COLO829 (cell line): Measurements from ENCODE around the gene TBCCD1.
"Not testable (repeated sequence)": the region's sequence is repeated elsewhere in the genome, so short reads cannot be mapped to it uniquely, and the experiment has no call there.

Source experiments
- DNase-seq: peaks from one replicate; pipeline ENCODE4 v3.0.0; 2012; ENCODE audit warnings: low spot score

Gene TBCCD1

DNA sequence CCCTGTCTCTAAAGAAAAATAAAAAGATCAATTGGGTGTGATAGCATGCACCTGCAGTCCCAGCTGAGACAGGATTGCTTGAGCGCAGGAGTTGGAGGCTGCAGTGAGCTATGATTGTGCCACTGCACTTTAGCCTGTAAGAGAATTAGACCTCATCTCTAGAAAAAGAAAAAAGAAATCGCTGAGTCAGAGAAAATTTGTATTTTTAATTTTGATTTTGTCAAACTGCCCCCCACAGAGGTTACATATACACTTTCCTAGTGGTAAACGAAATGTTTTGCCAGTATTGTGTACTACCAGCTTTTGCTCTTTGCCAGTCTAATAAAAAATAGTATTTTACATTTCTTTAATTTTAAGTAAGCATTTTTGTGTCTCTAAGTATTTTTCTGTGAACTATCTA lies 17.6 kb downstream of the TBCCD1 start:
- no peak for DNase-seq

DNA sequence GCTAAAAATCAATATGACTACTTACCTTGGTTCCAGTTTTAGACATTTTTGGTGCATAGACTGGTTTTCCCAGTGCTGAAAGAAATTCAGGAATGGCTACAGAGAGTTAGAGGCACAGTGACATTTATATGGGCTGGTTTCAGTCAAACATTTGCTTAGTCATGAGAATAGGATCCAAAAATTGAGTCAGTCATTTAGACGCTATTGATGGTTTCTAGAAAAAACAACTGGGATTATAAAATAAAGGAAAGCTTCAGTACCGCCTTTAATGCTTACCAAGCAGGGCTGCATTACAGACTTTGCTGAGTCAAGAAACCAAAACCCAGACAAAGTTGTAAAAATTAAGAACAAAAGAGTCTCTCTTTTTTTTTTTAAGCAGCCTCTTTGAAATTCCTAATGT lies 22.9 kb downstream of the TBCCD1 start, which contains the start of gene CRYGS:
Gene CRYGS, minus strand, starts transcription at position 100 of the 400 bp plus-strand sequence. Its CDS starts 54 bp downstream, at position 46.
- DNase-seq, result peak; percentile 32

DNA sequence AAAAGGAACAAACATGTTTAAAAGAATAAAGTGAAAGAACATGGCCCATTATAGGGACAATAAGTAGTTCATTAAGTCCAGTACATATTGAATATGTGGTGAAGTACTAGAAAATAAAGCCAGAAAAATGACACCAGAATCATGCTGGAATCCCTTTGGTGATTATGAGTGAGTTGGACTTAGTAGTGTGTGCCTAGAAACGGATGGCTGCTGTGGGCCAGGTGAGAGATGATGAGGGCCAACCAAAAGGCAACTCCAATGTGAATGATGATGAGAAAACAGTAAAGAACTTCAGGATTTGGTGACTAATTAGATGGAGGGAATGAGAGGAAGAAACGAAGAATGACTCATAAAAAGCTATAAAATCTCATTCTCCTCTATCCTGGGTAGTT lies 26.3 kb downstream of the TBCCD1 start:
- no peak for DNase-seq

DNA sequence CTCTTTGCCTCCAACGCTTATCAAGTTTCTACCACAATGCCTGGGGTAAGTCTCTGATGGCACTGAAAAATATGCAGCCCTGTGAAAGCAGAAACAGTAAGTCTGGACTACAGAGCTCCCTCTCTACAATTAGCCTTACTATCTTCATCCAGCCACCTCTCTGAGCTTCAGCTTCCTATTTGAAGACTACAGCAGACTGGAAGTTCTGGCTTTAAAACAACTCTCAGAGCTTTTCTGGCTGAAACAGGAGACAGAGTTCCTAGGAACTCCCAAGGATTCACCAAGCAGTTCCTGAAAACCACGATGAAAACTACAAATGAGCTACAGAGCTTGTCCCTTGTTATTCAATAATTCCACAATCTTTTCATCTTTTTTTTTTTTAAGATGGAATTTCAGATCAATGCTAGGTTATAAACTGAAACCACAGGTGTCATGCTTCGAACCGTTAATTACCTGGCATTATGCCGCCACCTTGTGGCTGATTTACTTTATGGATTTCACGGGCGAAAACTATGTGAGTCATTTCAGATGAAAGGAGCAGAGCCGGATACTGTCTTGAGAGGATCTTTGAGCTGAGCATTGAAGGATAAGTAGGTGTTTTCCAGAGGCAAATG lies 26.8 kb downstream of the TBCCD1 start:
- DNase-seq, result peak; percentile 89

DNA sequence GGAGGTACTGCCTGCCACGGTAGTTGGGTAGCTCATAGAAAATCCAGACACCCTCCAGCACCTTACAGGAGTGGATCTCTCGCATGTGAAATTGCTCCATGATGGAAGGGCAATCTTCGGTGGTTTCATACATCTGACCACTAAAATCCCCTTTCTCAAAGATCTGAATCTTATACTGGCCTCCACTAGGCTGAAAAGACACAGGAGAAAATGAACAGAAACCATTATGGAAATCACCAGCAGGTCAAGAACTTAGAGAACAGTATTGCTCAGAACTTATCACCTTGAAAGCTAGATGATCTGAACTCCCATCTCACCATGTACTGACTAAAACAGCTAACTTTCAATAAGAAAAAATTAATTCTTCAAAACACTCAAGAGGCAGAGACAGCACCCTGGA lies 28.4 kb downstream of the TBCCD1 start:
- DNase-seq, result no peak

DNA sequence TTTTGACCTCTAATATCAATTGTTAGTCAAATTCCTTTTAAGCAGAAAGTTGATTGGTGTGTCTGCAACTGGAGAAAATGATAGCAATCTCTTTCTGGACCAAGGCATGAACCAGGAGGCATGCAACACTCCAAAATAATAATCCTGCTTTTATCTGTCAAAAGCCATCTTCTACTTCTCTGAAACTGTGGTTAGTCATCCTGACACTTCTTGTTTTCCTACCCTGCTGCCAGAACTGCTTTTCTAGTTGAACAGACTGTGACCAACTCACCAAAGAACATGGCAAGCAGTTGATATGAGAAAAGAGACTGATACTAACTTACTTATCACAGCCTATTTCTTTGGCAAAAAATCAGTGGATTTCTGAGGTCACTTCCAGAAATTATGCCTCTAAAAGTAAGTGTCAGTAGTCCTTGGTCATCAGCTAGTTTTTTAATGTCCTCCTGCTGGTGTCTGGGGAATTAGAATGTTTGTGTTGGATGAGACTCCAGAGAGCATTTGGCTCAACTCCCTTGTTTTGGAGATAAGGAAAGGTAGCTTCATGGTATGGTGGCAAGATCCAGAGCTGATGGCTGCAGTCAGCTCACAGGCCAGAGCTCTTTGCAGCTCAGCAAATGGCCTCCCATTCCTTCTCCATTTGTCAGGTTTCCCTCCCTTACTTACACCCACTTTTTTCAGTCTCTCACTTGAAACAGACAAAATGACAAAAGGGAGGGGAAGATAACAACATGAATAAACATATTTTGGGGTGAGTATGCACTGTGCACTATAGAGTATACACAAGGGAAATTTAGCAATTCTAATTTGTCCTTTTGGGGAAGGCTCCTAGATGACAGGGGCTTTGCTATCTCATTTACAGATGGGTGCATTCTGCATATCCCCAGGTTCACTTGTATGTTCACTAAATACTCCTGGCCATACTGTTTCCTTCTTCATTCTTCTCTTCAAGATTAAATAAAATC lies 30.0 kb downstream of the TBCCD1 start:
- no peak for DNase-seq

DNA sequence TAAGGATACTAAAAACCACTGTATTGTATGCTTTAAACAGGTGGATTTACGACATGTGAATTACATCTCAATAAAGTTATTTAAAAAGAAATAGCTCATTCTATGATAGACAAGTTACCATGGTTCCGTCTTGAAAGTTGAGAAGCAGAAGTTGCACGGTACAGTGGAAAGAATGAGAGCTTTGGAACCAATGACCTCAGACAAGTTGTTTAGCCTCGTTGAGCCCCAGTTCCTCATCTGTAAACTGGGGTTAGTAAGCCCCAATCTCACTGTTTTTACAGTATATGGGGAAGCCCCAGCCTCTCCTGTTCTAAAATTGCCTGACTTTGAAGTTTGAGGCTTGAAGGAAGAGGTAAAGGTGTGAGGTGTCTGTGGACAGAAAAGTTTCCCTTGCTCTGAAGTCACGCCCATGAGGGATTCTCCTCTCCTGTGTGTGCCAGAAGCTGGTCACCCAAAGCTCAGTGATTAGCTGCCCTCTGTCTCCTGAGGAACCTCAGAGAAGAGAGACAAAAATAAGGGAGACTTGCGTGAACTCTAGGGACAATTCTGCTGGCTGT lies 32.9 kb downstream of the TBCCD1 start:
- no peak for DNase-seq

DNA sequence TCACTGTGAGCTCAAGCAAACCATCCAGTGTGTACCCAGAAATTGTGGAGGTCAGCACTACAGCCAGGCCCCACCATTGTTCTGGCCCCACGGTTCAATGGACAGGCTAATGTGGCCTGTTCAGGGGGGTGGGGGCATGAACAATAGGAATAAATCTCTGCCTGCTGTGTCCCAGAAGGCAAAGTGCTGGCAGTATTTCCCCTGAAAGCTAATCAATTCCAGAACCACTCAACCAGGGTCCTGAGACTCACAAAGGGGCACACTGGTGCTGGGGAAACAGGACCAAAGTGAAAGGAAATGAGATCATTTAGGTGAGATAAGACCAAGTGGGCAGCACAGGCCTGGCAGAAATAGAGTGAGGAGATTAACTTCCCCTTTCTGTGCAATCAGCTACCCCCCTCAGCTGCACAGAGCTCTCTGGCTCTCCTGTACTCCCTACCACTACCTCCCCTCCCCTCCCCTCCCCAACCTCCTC lies 34.5 kb downstream of the TBCCD1 start:
- DNase-seq, result no peak

DNA sequence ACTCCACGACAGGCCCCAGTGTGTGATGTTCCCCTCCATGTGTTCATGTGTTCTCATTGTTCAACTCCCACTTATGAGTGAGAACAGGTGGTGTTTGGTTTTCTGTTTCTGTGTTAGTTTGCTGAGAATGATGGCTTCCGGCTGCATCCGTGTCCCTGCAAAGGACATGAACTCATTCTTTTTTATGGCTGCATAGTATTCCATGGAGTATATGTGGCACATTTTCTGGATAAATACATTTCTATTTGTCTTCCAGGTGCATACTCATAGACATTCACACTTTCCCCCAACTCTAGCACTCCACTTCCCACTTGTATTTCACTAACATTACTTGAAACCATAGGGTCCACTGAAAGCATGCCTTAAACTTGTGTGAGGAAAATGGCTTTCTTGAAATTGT lies 35.4 kb downstream of the TBCCD1 start:
- not testable (repeated sequence) for DNase-seq

DNA sequence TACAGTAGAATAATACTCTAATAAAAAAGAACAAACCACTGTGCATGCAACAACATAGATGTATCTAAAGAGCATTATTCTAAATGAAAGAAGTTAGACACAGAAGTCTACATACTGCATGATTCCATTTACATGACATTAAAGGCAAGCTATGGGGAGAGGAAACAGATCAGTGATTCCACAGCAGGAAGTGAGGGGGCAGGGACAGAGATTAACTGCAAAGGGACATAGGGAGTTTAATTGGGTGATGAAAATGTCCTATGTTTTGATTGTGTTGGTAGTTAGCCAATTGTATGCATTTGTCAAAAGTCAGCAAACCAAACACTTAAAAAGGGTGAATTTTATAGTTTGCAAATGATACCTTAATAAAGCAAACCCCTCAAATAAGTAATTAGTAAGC lies 36.7 kb downstream of the TBCCD1 start:
- no peak for DNase-seq

DNA sequence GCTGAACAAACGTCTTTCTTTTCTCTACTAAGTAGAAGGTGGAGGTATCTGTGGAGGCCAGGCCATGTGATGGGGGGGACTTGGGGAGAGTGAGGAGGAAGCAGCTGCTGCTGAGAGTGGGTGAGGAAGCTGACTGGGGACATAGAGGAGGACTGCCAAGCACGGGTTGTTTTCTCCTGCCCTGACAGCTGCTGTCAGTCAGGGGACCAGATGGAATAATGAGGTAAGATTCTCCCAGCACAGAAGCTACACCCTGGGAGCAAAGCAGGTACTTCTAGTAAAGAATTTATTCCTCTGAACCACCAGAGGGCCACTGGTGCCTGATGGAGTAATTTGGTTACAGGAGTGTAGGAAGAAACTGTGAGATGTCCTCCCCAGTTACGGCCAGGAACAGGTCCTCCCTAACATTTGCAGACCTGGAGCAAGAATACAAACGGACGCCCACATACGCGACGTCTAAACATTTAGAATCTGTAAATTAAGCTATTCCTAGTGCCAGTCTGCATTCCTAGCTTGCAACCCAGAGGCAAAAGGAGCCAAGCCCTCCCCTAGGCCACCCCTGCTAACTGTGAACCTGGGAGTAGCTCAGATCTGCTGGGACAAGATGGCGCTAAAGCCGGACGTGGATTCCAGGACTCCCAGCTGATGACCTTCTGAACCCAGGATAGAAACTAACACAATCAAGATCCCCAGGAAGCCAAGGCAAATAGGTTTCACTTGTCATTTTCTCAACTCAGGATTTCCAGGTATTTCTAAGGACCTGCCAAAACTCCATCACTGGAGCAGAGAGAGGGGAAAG lies 37.7 kb downstream of the TBCCD1 start:
- no peak for DNase-seq

DNA sequence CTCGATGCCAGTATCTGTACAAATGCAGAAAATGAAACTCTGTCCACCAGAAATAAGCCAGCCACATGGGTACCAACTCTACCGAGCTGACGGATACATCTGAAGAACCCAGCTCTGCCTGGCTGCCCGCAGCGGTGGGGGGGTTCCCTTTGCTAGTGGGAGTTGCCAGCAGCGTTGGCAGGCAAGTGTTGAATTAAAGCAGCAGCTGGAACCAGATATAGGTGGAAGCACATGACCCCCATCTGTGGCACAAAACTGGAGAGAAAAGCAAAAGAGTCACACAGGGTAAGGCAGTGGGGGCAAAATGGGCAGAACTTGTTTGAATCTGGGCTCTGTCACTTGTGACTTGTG lies 40.9 kb downstream of the TBCCD1 start:
- DNase-seq, result no peak

DNA sequence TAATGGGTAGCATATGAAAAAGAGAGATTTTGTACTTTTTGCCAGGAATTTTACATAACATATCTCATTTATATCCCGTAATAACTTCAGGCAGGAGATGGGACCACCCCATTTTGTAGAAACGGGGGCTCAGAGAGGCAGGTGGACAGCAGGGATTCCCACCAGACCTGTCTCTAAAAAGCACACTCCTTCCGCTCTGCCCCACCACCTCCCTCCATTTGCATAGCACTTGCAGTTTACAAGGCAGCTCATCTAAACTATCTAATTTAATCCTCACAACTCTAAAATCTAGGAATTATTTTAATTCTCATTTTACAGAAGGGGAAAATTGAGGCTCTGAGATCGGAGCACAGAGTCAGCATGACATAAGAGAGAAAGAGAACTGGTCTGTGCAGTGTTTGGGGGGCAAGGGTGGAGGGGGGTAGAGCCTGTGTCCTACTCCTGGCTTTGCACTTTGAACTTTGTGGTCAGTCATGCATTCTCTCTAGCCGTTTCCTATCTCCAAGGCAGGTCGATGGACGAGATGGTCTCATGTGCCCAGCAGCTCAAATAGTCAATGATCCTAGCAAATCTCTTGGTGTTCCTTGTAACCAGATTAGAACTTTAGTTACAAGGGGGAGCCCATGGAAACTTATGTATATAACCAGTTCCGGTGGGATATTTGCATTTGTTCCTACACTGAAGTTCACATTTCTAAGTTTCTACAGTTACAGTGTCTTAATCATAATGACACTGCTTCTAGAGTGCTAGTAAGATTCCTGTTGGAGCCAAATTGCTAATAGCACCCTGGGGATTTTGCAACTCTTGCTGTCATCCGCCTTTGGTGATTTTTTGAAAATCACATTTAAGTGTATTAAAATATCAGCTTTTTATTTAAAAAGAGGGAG lies 41.5 kb downstream of the TBCCD1 start:
- no peak for DNase-seq

DNA sequence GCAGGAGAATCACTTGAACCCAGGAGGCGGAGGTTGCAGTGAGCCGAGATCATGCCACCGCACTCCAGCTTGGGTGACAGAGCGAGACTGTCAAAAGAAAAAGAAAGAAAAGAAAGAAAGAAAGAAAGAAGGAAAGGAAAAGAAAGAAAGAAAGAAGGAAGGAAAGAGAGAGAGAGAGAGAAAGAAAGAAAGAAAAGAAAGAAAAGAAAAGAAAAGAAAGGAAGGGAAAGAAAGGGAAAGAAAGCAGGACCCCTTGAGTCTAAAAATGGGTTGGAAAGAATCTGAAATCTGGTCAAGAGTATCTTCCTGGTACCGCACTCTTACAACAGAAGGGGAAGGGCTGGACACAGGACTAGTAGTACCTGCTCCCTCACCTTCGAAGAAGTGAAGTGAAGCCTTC lies 42.5 kb downstream of the TBCCD1 start:
- DNase-seq, result no peak

DNA sequence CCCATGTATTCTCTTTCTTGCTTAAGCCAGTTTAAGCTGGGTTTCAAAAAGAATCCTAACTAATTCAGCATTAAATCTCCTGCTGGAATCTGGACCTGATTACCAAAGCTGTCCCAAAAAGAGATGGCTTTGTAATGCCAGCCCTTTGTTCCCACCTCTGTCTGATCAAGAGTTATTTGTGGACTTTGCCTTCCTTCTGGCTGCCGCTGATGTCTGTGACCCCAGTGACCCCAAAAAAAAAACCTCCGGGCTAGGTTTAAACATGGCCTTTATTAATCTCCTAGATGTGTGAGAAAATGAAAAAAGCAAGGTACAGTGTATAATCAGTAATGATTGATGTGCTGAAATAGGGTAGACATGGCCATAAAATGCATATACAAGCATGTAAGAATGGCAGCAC lies 43.7 kb downstream of the TBCCD1 start:
- no peak for DNase-seq

DNA sequence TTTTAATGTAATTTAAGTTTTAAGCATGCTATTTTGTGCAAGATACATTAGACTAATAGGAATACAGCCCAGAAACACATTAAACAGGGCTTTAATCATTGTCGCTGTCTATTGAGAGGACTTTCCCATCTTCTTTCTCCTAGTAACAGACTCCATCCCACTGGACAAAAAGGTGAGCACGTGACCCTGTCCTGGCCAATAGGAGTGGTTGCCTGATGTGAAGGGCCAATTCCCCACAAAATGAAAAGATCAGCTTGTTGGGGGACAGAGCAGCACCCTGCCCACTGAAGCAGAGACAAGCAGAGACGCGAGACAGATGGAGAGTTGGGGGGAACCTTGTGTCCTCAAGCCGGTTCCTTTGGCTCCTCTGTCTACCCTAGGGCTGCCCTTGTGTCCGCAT lies 44.1 kb downstream of the TBCCD1 start:
- no peak for DNase-seq

DNA sequence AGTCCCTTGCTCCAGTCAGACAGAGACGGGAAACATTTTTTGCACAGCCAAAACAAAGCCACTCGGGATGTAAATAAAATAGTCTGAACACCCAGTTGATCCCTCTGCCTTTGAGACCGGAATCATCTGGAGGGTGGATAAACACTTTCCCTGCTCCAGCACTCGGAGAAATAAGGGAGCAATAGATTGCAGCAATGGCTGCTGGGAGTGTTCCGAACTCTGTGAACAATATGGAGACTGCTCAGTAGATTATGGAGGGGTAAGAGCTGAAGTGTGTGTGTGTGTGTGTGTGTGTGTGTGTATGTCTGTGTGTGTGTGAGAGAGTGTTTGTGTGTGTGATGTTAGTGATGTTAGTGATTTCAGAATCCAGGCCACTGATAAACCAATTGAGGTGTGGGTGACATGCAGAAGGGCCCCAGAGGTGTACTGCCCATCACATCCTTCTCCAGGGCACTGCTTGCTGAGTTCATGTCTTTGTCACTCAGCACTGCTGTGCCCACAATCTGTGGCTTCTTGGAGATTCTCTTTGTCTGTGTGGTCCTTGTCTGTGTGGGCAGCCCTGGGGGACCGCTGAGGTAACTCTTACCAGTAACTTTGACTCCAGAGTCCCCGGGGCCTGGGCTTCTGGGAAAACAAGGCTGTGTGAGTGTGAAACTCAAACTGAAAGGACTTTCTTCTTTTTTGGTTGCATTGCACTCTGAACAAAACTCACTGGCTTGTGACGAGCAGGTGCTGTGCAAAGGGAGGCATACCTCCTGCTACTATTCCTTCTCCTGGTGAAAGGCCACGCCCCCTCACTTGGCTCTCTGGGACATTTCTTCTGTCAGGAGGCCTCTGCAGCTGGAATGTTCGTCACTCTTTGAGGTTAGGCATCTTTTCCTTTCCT lies 45.9 kb downstream of the TBCCD1 start:
- DNase-seq, result no peak

DNA sequence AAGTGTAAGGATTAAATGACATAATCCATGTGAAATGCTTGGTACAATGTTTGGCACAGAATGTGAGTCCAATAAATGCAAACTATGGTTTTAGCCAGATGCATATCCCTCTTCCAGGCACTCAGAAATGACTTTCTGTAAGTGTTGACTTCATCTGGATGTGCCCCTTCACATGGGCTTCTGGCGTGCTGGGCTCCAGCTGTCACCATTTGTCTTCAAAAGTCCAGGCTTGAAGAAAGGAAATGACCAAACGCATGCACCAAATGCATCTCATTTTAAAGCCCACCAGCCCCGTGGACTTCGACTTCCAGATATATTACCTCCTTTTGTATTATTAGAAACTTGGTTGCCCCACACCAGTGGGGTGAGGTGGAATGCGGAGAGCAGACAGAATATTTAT lies 46.7 kb downstream of the TBCCD1 start:
- DNase-seq, result no peak

DNA sequence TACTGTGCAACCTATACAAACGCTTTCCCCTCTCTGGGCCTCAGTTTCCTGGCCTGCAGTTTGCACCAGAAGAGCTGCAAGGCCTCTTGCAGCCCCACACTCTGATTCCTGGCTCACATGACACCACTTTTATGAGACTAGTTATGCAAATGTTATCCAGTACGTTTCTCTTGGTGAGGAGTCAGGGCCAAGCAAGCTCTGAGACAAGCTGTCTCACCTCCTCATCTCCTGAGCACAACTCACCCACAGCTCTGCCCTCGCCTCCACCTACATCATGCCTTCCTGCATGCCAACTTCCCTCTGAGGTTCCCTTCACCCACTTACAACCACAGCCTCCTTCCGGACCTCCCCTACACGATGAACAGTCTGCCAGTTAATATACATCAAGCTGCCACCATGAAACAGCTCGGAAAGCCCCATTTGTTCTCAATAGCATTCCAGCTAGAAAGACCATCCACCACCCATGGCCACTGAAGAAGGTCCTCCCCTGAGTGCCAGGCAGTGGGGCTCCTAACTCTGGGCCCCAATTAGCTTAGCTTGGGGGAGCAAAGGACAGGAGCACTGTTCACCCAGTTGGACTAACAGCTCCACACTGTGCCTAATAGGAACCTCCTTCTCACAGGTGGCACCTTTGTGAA lies 48.0 kb downstream of the TBCCD1 start:
- DNase-seq, result no peak

DNA sequence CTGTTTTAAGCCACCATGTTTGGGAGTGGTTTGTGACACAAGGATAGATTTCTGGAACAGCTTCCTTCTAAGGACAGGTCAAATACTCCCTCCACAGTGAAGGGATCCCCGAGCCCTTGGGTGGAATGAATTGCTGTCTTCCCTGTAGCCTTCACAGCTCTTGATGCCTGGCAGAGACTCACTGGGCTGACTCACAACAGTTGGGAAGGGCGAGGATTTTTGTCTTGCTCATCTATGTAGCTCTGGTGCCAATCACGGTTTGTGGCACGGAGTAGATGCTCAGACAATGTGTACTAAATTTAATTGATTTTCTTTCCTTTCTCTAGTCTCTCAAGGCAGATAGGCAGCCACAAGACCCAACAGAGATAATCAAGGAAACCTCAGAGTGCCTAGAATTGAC lies 49.9 kb downstream of the TBCCD1 start:
- DNase-seq, result no peak
